Lower leg skin (tissue), 4 donors: ENCODE results near the gene ANO10. TPM values are rescaled to one million over a fixed set of nuclear protein-coding genes. Genes with fewer than 3 reads are reported as not detected.

Experiments used
- DNase-seq, 2 donors: peaks; one replicate each; pipeline ENCODE4 v3.0.0-alpha.2; 2019; ENCODE audit warnings: low spot score in 2 of 2
- H3K4me3 ChIP-seq: fragments of 200-600 bp; sonication (generic); 2 replicates; pipeline ENCODE4 v1.5.1; 2017; ENCODE audit warnings: mild to moderate bottlenecking, low read depth; ENCODE audit not compliant: poor library complexity, severe bottlenecking
- POLR2A ChIP-seq, 2 donors: fragments of 450-650 bp; IDR thresholded peaks; one replicate each; pipeline ENCODE4 v1.6.1; 2016 to 2017; ENCODE audit warnings: antibody characterized with exemption in 2 of 2, mild to moderate bottlenecking in 1 of 2, moderate library complexity in 1 of 2
- WGBS, 2 donors: methylation state at CpG; one replicate each; pipeline ENCODE4 v1.1.5; 2018; 5-methylcytosine and 5-hydroxymethylcytosine counted together
- intact Hi-C: fragments of 100-400 bp; cut with DNase I; formaldehyde crosslinking; loops from one replicate; pipeline ENCODE4 v1.15.0; 2023; ENCODE audit warnings: low total_unique reads
- total RNA-seq, 4 donors: library from RNA; depleted of rRNA; stranded (reverse); fragments of >200 nt; gene quantifications; one replicate each; pipeline ENCODE4 v1.1.0, GENCODE V29; 2016
- TF ChIP-seq, protein P1 (sequence below), 3 donors: fragments of 450-650 bp; IDR thresholded peaks; one replicate each; pipeline ENCODE4 v1.5.1; 2016; ENCODE audit warnings: antibody characterized with exemption in 3 of 3, mild to moderate bottlenecking in 3 of 3, moderate library complexity in 2 of 3

ANO10 gene
- total RNA-seq, 4 donors from 2014 or later: 31.6 to 41.5 (median 37.5) TPM

- no peak for TF ChIP-seq POLR2A (IDR thresholded peaks at IDR 0.05)
- intact Hi-C loops: no loop called here
- DNase-seq: no peak
- no peak overlapping the region for H3K4me3 ChIP-seq
- WGBS, 2 donors: 80 to 83% methylated on average over 4 of the region's 4 CpGs
Observed at GRCh38 chr3:43343185-43343584, 278.6 kb downstream of the ANO10 start.

DNA sequence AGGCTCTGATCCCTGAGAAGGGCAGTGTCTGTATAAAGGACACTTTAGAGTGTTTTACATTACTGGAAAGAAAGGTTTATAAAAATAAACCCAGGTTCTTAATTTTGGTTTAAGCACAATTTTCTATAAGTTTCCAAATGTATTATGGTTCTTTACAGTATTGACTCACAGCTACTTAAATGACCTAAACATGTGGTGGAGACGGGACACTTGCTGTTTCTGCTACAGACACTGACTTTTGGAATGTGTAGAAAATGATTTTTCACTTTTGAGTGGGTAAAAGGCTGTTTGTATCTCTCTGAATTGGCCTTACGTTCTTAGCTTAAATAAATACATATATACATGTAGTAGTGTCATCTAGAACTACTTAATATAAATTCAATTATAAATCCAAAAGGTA, 280.0 kb downstream of the ANO10 start:
- H3K4me3 ChIP-seq: no peak overlapping the region
- DNase-seq: no peak
- WGBS, 2 donors: 88 to 92% methylated on average over 2 of the region's 2 CpGs
- intact Hi-C loops: no loop called here
- TF ChIP-seq, protein P1, sequence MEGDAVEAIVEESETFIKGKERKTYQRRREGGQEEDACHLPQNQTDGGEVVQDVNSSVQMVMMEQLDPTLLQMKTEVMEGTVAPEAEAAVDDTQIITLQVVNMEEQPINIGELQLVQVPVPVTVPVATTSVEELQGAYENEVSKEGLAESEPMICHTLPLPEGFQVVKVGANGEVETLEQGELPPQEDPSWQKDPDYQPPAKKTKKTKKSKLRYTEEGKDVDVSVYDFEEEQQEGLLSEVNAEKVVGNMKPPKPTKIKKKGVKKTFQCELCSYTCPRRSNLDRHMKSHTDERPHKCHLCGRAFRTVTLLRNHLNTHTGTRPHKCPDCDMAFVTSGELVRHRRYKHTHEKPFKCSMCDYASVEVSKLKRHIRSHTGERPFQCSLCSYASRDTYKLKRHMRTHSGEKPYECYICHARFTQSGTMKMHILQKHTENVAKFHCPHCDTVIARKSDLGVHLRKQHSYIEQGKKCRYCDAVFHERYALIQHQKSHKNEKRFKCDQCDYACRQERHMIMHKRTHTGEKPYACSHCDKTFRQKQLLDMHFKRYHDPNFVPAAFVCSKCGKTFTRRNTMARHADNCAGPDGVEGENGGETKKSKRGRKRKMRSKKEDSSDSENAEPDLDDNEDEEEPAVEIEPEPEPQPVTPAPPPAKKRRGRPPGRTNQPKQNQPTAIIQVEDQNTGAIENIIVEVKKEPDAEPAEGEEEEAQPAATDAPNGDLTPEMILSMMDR (IDR thresholded peaks at IDR 0.05): no peak
- TF ChIP-seq POLR2A (IDR thresholded peaks at IDR 0.05): no peak

GRCh38 chr3:43340403-43340802, 281.4 kb downstream of the ANO10 start:
- no peak for DNase-seq
- 97 to 99% methylated on average over 7 of the region's 7 CpGs for WGBS, 2 donors
- no peak for TF ChIP-seq POLR2A (IDR thresholded peaks at IDR 0.05)
- TF ChIP-seq, protein P1 (IDR thresholded peaks at IDR 0.05): no peak
- intact Hi-C loops: no loop called here
- H3K4me3 ChIP-seq: no peak overlapping the region

- TF ChIP-seq, protein P1 (IDR thresholded peaks at IDR 0.05): no peak
- TF ChIP-seq POLR2A (IDR thresholded peaks at IDR 0.05): no peak
- no peak overlapping the region for H3K4me3 ChIP-seq
- no peak for DNase-seq
- intact Hi-C loops: no loop called here
- WGBS, 2 donors: 89 to 95% methylated on average over 2 of the region's 2 CpGs
Observed at GRCh38 chr3:43338295-43338694, 283.5 kb downstream of the ANO10 start.

GRCh38 chr3:43335799-43336198, 286.0 kb downstream of the ANO10 start:
- intact Hi-C loops: no loop called here
- WGBS, 2 donors: 97% methylated on average over 1 of the region's 1 CpG
- TF ChIP-seq, protein P1 (IDR thresholded peaks at IDR 0.05): no peak
- TF ChIP-seq POLR2A (IDR thresholded peaks at IDR 0.05): no peak

DNA sequence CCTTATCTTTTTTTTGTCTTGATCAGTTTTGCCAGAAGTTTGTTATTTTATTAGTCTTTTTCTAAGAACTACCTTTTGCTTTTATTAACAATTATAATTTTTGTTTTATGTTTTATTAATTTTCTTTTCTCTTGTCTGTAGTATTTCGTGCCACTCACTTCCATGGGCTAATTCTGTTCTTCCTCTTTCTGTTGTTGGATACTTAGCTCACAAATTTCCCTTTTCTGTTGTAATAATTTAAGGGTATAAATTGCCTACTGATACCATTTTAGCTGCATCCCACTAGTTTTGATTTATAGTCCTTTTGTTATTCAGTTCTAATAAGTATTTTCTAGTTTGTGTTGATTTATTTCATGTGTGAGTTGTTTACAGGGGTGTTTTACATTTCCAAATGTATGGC, 286.8 kb downstream of the ANO10 start:
- H3K4me3 ChIP-seq: no peak overlapping the region
- WGBS, 2 donors: 87 to 93% methylated on average over 1 of the region's 1 CpG
- DNase-seq: no peak
- TF ChIP-seq, protein P1 (IDR thresholded peaks at IDR 0.05): no peak
- TF ChIP-seq POLR2A (IDR thresholded peaks at IDR 0.05): no peak
- intact Hi-C loops: no loop called here

More at GRCh38 chr3:43335799-43336198, 286.0 kb downstream of the ANO10 start:
- H3K4me3 ChIP-seq: no peak overlapping the region
- DNase-seq: no peak
